22Rv1 (cell line): ENCODE data around the gene PURB.
"Not testable (repeated sequence)": the region's sequence is repeated elsewhere in the genome, so short reads cannot be mapped to it uniquely, and the experiment has no call there.

Source experiments
- CTCF ChIP-seq: fragments of 450-650 bp; IDR thresholded peaks from 2 replicates; pipeline ENCODE4 v1.5.1; 2017; ENCODE audit warnings: mild to moderate bottlenecking
- ZFX ChIP-seq: fragments of 450-650 bp; IDR thresholded peaks from 2 replicates; pipeline ENCODE4 v1.6.1; 2017; ENCODE audit warnings: antibody characterized with exemption, borderline replicate concordance

GRCh38 chr7:44870336-44870735 lies 15.0 kb downstream of the PURB start:
- TF ChIP-seq CTCF, ZFX: not testable (repeated sequence)
